HG02973 (cell line): ENCODE results near the gene CADM2.
"Not testable (repeated sequence)": the region's sequence is repeated elsewhere in the genome, so short reads cannot be mapped to it uniquely, and the experiment has no call there.

Experiments used
- ATAC-seq: cut with Tn5 transposase; IDR thresholded peaks from one replicate; pipeline ENCODE4 v1.9.1; 2021; ENCODE audit warnings: moderate library complexity; ENCODE audit not compliant: unreplicated experiment

Gene CADM2

GRCh38 chr3:85631070-85631469, 672.3 kb downstream of the CADM2 start:
- no peak for ATAC-seq

- ATAC-seq: no peak
These were observed 674.1 kb downstream of the CADM2 start for GRCh38 chr3:85632921-85633320.

- ATAC-seq: no peak
These were observed 693.6 kb downstream of the CADM2 start for GRCh38 chr3:85652360-85652759.

GRCh38 chr3:85660451-85660850, 701.7 kb downstream of the CADM2 start:
- no peak for ATAC-seq

GRCh38 chr3:85662462-85662861, 703.7 kb downstream of the CADM2 start:
- ATAC-seq: no peak

GRCh38 chr3:85667744-85668143, 709.0 kb downstream of the CADM2 start:
- no peak for ATAC-seq

- ATAC-seq: no peak
These were observed 711.9 kb downstream of the CADM2 start for GRCh38 chr3:85670634-85671205.

- ATAC-seq: no peak
These were observed 714.0 kb downstream of the CADM2 start for GRCh38 chr3:85672761-85673160.

GRCh38 chr3:85678713-85679112, 719.9 kb downstream of the CADM2 start:
- ATAC-seq: no peak

GRCh38 chr3:85681906-85682305, 723.1 kb downstream of the CADM2 start:
- ATAC-seq: no peak

GRCh38 chr3:85691196-85691595, 732.4 kb downstream of the CADM2 start:
- ATAC-seq: no peak

GRCh38 chr3:85697156-85697555, 738.4 kb downstream of the CADM2 start:
- ATAC-seq: no peak

GRCh38 chr3:85706130-85706529, 747.3 kb downstream of the CADM2 start:
- no peak for ATAC-seq

GRCh38 chr3:85708325-85708724, 749.5 kb downstream of the CADM2 start:
- not testable (repeated sequence) for ATAC-seq

GRCh38 chr3:85709346-85709892, 750.6 kb downstream of the CADM2 start:
- ATAC-seq: no peak

GRCh38 chr3:85710490-85710889, 751.7 kb downstream of the CADM2 start:
- ATAC-seq: no peak

- no peak for ATAC-seq
These were observed 762.8 kb downstream of the CADM2 start for GRCh38 chr3:85721409-85722145.

- ATAC-seq: no peak
These were observed 767.0 kb downstream of the CADM2 start for GRCh38 chr3:85725809-85726208.

- ATAC-seq: no peak
These were observed 767.5 kb downstream of the CADM2 start for GRCh38 chr3:85726241-85726640.

- ATAC-seq: no peak
These were observed 779.1 kb downstream of the CADM2 start for GRCh38 chr3:85737846-85738245.

- no peak for ATAC-seq
These were observed 781.8 kb downstream of the CADM2 start for GRCh38 chr3:85740561-85740960.

GRCh38 chr3:85758442-85758841, 799.7 kb downstream of the CADM2 start:
- ATAC-seq: no peak
